GM18867 (cell line): ENCODE data around the gene PRRG1.
"Not testable (repeated sequence)": the region's sequence is repeated elsewhere in the genome, so short reads cannot be mapped to it uniquely, and the experiment has no call there.

Source experiments
- ATAC-seq: cut with Tn5 transposase; IDR thresholded peaks from one replicate; pipeline ENCODE4 v1.9.1; 2021; ENCODE audit warnings: mild to moderate bottlenecking, moderate library complexity; ENCODE audit not compliant: unreplicated experiment

PRRG1 gene

GRCh38 chrX:37468124-37468739, 119.1 kb downstream of the PRRG1 start:
- no peak for ATAC-seq

- ATAC-seq = no peak
Measured at GRCh38 chrX:37470711-37471110, 121.5 kb downstream of the PRRG1 start.

GRCh38 chrX:37472836-37473235, 123.7 kb downstream of the PRRG1 start:
- no peak for ATAC-seq

- no peak for ATAC-seq
Measured at GRCh38 chrX:37474478-37474877, 125.3 kb downstream of the PRRG1 start.

- no peak for ATAC-seq
Measured at GRCh38 chrX:37476571-37477170, 127.5 kb downstream of the PRRG1 start.

- not testable (repeated sequence) for ATAC-seq
Measured at GRCh38 chrX:37484335-37484734, 135.2 kb downstream of the PRRG1 start.

- no peak for ATAC-seq
Measured at GRCh38 chrX:37485429-37485828, 136.3 kb downstream of the PRRG1 start.

- no peak for ATAC-seq
Measured at GRCh38 chrX:37487271-37487670, 138.1 kb downstream of the PRRG1 start.

- no peak for ATAC-seq
Measured at GRCh38 chrX:37488323-37488722, 139.2 kb downstream of the PRRG1 start.

GRCh38 chrX:37491686-37492085, 142.5 kb downstream of the PRRG1 start:
- no peak for ATAC-seq

GRCh38 chrX:37495760-37496159, 146.6 kb downstream of the PRRG1 start:
- peak; percentile 51 for ATAC-seq

- not testable (repeated sequence) for ATAC-seq
Measured at GRCh38 chrX:37497126-37497525, 148.0 kb downstream of the PRRG1 start.

- ATAC-seq = not testable (repeated sequence)
Measured at GRCh38 chrX:37498323-37498722, 149.2 kb downstream of the PRRG1 start.

- not testable (repeated sequence) for ATAC-seq
Measured at GRCh38 chrX:37499649-37500048, 150.5 kb downstream of the PRRG1 start.

GRCh38 chrX:37504991-37505390, 155.8 kb downstream of the PRRG1 start:
- ATAC-seq = no peak
